ENCODE data around the gene S100A8. TPM values are rescaled to one million over a fixed set of nuclear protein-coding genes. Genes with fewer than 3 reads are reported as not detected.

The S100A8 gene
- total RNA-seq, 1 donor from 2014 or later = 266 TPM

- ATAC-seq (no peak), DNase-seq (no peak)
- no peaks in the 10 kb centered on the region for H3K27me3 ChIP-seq
- no peaks in the 10 kb centered on the region for H3K9me3 ChIP-seq
- intact Hi-C loops (cut with DNase I) = no loop called here
- H3K27ac ChIP-seq = no peak overlapping the region
- no peak for TF ChIP-seq CTCF (IDR thresholded peaks at IDR 0.05)
- H3K4me1 ChIP-seq = peaks cover 10% of the 10 kb centered on the region
- no peak overlapping the region for H3K4me3 ChIP-seq
- no peaks in the 10 kb centered on the region for H3K36me3 ChIP-seq
Observed at GRCh38 chr1:153371231-153371630, 19.6 kb downstream of the S100A8 start.

GRCh38 chr1:153370146-153370545, 20.7 kb downstream of the S100A8 start:
- Histone ChIP-seq H3K36me3 (no peaks in the 10 kb centered on the region), H3K27me3 (no peaks in the 10 kb centered on the region), H3K4me3 (no peak overlapping the region), H3K4me1 (peaks cover 10% of the 10 kb centered on the region), H3K9me3 (no peaks in the 10 kb centered on the region), H3K27ac (no peak overlapping the region)
- intact Hi-C loops (cut with DNase I) = no loop called here
- DNase-seq (no peak), ATAC-seq (no peak)
- no peak for TF ChIP-seq CTCF (IDR thresholded peaks at IDR 0.05)

- TF ChIP-seq CTCF (IDR thresholded peaks at IDR 0.05) = no peak
- H3K27ac ChIP-seq = no peak overlapping the region
- peaks cover 10% of the 10 kb centered on the region for H3K4me1 ChIP-seq
- H3K4me3 ChIP-seq = no peak overlapping the region
- H3K27me3 ChIP-seq = no peaks in the 10 kb centered on the region
- DNase-seq (no peak), ATAC-seq (peak; percentile 70)
- H3K9me3 ChIP-seq = no peaks in the 10 kb centered on the region
- intact Hi-C loops (cut with DNase I) = no loop called here
- no peaks in the 10 kb centered on the region for H3K36me3 ChIP-seq
Observed at GRCh38 chr1:153368495-153368894, 22.4 kb downstream of the S100A8 start.

GRCh38 chr1:153367090-153367489, 23.8 kb downstream of the S100A8 start:
- intact Hi-C loops (cut with DNase I) = no loop called here
- DNase-seq = no peak
- H3K9me3 ChIP-seq = no peaks in the 10 kb centered on the region
- H3K4me1 ChIP-seq = peaks cover 10% of the 10 kb centered on the region
- no peak overlapping the region for H3K27ac ChIP-seq
- no peaks in the 10 kb centered on the region for H3K27me3 ChIP-seq
- no peak overlapping the region for H3K4me3 ChIP-seq
- ATAC-seq = no peak
- H3K36me3 ChIP-seq = no peaks in the 10 kb centered on the region
- no peak for TF ChIP-seq CTCF (IDR thresholded peaks at IDR 0.05)

- no peak for TF ChIP-seq CTCF (IDR thresholded peaks at IDR 0.05)
- Histone ChIP-seq H3K9me3 (no peaks in the 10 kb centered on the region), H3K4me1 (peaks cover 10% of the 10 kb centered on the region), H3K27me3 (no peaks in the 10 kb centered on the region), H3K27ac (no peak overlapping the region), H3K36me3 (no peaks in the 10 kb centered on the region), H3K4me3 (no peak overlapping the region)
- no peak for ATAC-seq
- intact Hi-C loops (cut with DNase I) = no loop called here
- no peak for DNase-seq
Observed at GRCh38 chr1:153366261-153366660, 24.6 kb downstream of the S100A8 start.

- TF ChIP-seq CTCF (IDR thresholded peaks at IDR 0.05) = no peak
- H3K9me3 ChIP-seq = no peaks in the 10 kb centered on the region
Observed at GRCh38 chr1:153365696-153366095, 25.2 kb downstream of the S100A8 start.

More at GRCh38 chr1:153365696-153366095, 25.2 kb downstream of the S100A8 start:
- Histone ChIP-seq H3K4me3 (no peak overlapping the region), H3K36me3 (no peaks in the 10 kb centered on the region), H3K27me3 (no peaks in the 10 kb centered on the region), H3K27ac (no peak overlapping the region), H3K4me1 (peaks cover 10% of the 10 kb centered on the region)
- DNase-seq (no peak), ATAC-seq (no peak)
- intact Hi-C loops (cut with DNase I) = no loop called here
